OCI-LY7 (cell line): ENCODE measurements around the gene UNKL.

ENCODE experiments used
- CTCF ChIP-seq: fragments of 200-600 bp; sonication (generic); conservative IDR thresholded peaks from 2 replicates; pipeline ENCODE4 v1.5.1; 2014; ENCODE audit warnings: mild to moderate bottlenecking, antibody characterized with exemption, low read length, moderate library complexity, mixed read lengths
- EZH2phosphoT487 ChIP-seq: fragments of 200-600 bp; sonication (generic); IDR thresholded peaks from 2 replicates; pipeline ENCODE4 v1.6.1; 2018; ENCODE audit warnings: low read depth, borderline replicate concordance, mild to moderate bottlenecking, mixed run types, antibody characterized with exemption, low read length, moderate library complexity, mixed read lengths

DNA sequence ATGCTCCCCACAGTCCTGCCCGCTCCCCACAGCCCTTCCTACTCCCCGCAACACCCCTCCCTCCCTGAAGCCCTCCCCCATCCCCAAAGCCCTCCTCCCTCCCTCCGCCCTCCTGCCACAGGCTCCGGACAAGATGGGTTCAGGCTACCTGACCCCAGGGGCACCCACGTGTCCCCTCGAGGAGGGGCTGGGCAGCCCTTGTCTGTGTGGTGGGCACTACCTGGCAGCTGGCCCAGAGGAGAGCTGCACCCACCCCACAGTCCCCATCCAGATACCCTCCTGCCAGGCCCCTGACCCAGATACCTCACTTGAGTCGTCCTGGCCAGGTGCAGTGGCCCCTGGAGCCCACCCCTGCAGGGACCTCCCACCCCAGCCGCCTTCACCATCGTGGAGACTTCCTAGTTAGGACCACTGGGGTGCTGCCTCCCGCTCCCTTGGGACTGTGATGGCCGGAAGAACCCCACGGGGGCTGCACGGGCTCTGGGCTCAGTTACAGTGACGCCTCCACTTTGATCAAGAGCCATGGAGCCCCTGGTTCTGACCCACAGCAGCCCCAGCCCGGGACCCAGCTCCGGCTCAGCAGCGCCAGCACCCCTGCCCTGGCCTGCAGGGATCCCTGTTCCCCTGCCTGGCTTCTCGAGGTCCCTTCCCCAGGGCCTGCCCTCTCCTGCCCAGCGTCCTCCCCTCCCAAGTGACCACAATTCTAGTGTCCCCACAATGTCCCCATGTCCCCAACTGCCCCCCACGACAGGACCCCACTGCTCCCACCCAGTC lies 17.2 kb upstream of the UNKL start:
- no peak for TF ChIP-seq CTCF
- no peak for TF ChIP-seq EZH2phosphoT487
